GM06990 (cell line): Measurements from ENCODE around the gene RGMB.
"Not testable (repeated sequence)": the region's sequence is repeated elsewhere in the genome, so short reads cannot be mapped to it uniquely, and the experiment has no call there.

Experiments
- DNase-seq: peaks from one replicate; pipeline ENCODE4 v3.0.0-alpha.2; 2011; ENCODE audit not compliant: insufficient read length; ENCODE audit errors: extremely low read depth
- H3K27me3 ChIP-seq: replicated peaks from 2 replicates; pipeline ENCODE4 v1.6.0; 2011; ENCODE audit warnings: low read length; ENCODE audit not compliant: control insufficient read depth, insufficient read depth
- H3K36me3 ChIP-seq: 2 replicates; pipeline ENCODE4 v1.5.1; 2011; ENCODE audit warnings: low read length; ENCODE audit not compliant: control insufficient read depth, insufficient read depth
- H3K4me3 ChIP-seq: replicated peaks from 2 replicates; pipeline ENCODE4 v1.5.1; 2011; ENCODE audit warnings: low read depth, mild to moderate bottlenecking, control low read depth, low read length
- TF ChIP-seq, protein P1 (sequence below): IDR thresholded peaks from 2 replicates; pipeline ENCODE4 v1.5.1; 2011; ENCODE audit warnings: low read length, control low read depth, mild to moderate bottlenecking, inconsistent platforms; ENCODE audit not compliant: insufficient read depth, poor library complexity, severe bottlenecking

RGMB gene

DNA sequence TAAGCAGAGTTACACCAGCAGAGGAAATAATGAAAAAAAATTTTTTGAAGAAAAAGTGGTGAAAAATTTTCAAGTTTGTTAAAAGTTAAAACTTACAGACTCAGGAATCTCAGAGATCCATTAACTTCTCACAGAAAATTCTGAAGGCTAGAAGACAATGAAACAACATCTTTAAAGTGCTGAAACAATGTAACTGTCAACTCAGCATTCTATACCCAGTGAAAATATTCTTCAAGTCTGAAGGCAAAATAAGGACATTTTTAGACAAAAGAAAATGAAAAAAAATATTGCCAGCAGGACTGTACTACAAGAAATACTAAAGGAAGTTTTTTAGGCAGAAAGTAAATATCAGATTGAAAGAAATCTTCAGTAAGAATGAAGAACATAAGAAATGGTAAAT, 36.7 kb upstream of the RGMB start:
- TF ChIP-seq, protein P1, sequence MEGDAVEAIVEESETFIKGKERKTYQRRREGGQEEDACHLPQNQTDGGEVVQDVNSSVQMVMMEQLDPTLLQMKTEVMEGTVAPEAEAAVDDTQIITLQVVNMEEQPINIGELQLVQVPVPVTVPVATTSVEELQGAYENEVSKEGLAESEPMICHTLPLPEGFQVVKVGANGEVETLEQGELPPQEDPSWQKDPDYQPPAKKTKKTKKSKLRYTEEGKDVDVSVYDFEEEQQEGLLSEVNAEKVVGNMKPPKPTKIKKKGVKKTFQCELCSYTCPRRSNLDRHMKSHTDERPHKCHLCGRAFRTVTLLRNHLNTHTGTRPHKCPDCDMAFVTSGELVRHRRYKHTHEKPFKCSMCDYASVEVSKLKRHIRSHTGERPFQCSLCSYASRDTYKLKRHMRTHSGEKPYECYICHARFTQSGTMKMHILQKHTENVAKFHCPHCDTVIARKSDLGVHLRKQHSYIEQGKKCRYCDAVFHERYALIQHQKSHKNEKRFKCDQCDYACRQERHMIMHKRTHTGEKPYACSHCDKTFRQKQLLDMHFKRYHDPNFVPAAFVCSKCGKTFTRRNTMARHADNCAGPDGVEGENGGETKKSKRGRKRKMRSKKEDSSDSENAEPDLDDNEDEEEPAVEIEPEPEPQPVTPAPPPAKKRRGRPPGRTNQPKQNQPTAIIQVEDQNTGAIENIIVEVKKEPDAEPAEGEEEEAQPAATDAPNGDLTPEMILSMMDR, result no peak
- DNase-seq, result no peak
- Histone ChIP-seq H3K4me3 (no peak overlapping the region), H3K27me3 (no peaks in the 10 kb centered on the region), H3K36me3 (no peaks in the 10 kb centered on the region)

DNA sequence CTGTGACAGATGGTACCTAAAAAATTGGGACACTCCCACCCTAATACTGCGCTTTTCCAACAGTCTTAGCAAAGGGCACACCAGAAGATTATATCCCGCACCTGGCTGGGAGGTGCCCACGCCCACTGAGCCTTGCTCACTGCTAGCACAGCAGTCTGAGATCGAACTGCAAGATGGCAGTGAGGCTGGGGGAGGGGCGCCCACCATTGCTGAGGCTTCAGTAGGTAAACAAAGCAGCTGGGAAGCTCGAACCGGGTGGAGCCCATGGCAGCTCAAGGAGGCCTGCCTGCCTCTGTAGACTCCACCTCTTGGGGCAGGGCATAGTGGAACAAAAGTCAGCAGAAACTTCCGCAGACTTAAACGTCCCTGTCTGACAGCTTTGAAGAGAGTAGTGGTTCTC, 36.0 kb upstream of the RGMB start:
- not testable (repeated sequence) for H3K4me3 ChIP-seq, H3K27me3 ChIP-seq, H3K36me3 ChIP-seq, DNase-seq

DNA sequence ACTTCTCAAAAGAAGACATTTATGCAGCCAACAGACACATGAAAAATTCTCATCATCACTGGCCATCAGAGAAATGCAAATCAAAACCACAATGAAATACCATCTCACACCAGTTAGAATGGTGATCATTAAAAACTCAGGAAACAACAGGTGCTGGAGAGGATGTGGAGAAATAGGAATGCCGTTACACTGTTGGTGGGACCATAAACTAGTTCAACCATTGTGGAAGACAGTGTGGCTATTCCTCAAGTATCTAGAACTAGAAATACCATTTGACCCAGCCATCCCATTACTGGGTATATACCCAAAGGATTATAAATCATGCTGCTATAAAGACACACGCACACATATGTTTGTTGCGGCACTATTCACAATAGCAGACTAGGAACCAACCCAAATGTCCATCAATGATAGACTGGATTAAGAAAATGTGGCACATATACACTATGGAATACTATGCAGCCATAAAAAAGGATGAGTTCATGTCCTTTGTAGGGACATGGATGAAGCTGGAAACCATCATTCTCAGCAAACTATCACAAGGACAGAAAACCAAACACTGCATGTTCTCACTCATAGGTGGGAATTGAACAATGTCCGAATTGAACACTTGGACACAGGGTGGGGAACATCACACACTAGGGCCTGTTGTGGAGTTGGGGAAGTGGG, 34.8 kb upstream of the RGMB start:
- not testable (repeated sequence) for H3K4me3 ChIP-seq, H3K36me3 ChIP-seq, DNase-seq, H3K27me3 ChIP-seq

DNA sequence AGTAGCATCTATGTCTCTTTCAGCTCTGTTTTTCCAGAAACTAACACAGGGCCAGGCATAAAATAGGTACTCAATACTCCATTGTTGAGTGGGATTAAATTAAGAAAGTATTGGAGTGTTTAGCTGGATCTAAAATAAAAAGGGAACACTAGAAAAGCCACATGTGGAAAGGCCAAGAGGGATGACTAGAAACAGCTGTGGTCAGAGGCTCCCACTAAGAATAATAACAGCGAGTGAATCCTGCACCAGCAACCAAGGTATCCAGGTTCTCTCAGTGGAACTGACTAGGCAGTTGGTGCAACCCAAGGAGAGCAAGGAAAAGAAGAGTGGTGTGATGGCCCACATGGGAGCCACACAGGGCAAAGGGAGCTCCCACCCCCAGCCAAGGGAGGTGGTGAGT, 31.5 kb upstream of the RGMB start:
- no peaks in the 10 kb centered on the region for H3K27me3 ChIP-seq
- TF ChIP-seq, protein P1, result no peak
- H3K4me3 ChIP-seq, result no peak overlapping the region
- DNase-seq, result no peak
- no peaks in the 10 kb centered on the region for H3K36me3 ChIP-seq

DNA sequence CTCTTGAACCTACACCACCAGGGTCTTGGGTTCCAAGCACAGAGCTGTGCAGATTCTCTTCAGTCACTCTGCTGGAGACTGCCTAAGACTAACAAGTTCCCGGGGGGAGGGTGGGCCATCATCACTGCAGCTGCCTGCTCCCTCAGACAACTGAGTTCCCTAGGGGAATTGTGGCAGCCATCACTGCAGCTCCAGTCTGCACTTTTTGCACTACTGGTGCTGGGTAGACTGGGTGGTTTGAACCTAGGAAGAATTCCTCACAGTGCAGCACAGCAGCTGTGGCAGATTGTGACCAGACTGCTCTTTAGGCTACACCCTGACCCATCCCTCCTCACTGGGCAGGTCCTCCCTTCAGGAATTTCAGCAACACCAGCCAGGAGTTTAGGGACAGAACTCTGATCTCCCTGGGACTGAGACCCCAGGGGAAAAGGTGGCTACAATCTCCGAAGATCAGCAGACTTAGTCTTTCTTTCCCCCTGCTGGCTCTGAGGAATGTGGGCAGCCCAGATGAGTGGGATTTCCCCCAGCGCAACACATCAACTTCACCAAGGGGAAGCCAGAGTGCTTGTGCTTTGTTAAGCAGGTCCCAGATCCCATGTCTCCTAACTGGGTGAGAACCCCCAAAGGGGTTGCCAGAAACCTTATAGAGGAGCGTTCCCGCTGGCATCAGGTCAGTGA, 30.9 kb upstream of the RGMB start:
- no peaks in the 10 kb centered on the region for H3K36me3 ChIP-seq
- TF ChIP-seq, protein P1, result no peak
- no peak overlapping the region for H3K4me3 ChIP-seq
- no peak for DNase-seq
- H3K27me3 ChIP-seq, result no peaks in the 10 kb centered on the region

DNA sequence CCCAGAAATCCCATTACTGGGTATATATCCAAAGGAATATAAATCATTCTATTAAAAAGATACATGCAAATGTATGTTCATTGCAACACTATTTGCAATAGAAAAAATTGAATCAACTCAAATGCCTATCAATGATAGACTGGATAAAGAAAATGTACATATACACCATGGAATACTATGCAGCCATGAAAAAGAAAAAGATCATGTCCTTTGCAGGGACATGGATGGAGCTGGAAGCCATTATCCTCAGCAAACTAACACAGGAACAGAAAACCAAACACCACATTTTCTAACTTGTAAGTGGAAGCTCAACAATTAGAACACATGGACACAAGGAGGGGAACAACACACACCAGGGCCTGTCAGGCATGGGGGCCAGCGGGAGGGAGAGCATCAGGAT, 25.2 kb upstream of the RGMB start:
- not testable (repeated sequence) for H3K36me3 ChIP-seq, DNase-seq, H3K27me3 ChIP-seq, H3K4me3 ChIP-seq

DNA sequence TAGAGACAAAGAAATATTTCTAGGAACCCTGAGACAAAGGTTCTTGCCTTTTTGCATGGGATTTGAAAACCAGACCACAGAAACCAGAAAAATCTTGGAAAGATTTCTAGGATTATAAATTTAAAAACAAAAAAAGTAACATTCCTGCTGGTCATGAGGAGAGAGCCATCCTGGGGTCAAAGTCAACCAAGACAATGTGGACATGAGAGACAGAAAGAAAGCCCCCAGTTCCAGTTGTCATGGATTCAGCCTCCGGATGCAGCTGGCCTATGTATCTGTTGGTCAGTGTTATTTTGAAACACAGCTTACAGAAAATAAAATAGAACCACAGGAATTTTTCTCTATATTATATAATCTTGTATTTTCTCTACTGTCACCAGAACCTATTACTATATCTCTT, 24.4 kb upstream of the RGMB start:
- TF ChIP-seq, protein P1, result no peak
- no peak for DNase-seq
- no peaks in the 10 kb centered on the region for H3K36me3 ChIP-seq
- no peak overlapping the region for H3K4me3 ChIP-seq
- no peaks in the 10 kb centered on the region for H3K27me3 ChIP-seq
